HepG2 (cell line): Measurements from ENCODE around the gene PLS1. TPM values are rescaled to one million over a fixed set of nuclear protein-coding genes. Genes with fewer than 3 reads are reported as not detected.

Experiments
- ATAC-seq: fragments of 200-7000 bp; cut with Tn5 transposase; 3 replicates; pipeline ENCODE4 v1.9.1; 2020; ENCODE audit warnings: mild to moderate bottlenecking, moderate library complexity
- BruUV-seq: library from RNA; stranded (reverse); fragments of 400-500 nt; replicated peaks from 2 replicates; lab custom pipeline; 2021; lab: Mats Ljungman, UMichigan
- CTCF ChIA-PET: fragments of 300-600 bp; formaldehyde crosslinking; extraction: SDS; loops from one replicate; lab custom pipeline; 2021; ENCODE audit warnings: low total read pairs, inconsistent platforms, low intra/inter-chr PET ratio; lab: Yijun Ruan, JAX
- POLR2A ChIA-PET: fragments of 350-600 bp; sonication (Branson Sonifier 250); formaldehyde crosslinking; loops from one replicate; lab custom pipeline; 2020; ENCODE audit warnings: antibody characterized with exemption, inconsistent platforms; lab: Yijun Ruan, JAX
- DNase-seq: peaks from one replicate; pipeline ENCODE4 v3.0.0-alpha.2; 2015; ENCODE audit warnings: low spot score
- FAIRE-seq: peaks from 3 replicates; lab custom pipeline; 2011; peaks lifted over from hg19 to GRCh38; lab: Jason Lieb, UNC
- H2AFZ ChIP-seq: one replicate; pipeline ENCODE4 v1.6.1; 2011; ENCODE audit warnings: low read length, inconsistent platforms
- H3K27ac ChIP-seq: fragments of 300-600 bp; 3 replicates; pipeline ENCODE4 v1.8.0; 2011; ENCODE audit warnings: mixed run types, mild to moderate bottlenecking, mixed read lengths, low read length, inconsistent platforms; ENCODE audit not compliant: insufficient read depth; ENCODE audit errors: extremely low read length
- H3K27me3 ChIP-seq, 2 experiments: fragments of 200-600 bp in 1 of 2; 2 replicates in 1 of 2; 3 replicates in 1 of 2; pipeline versions ENCODE4 v1.6.0 to v1.8.0; 2011; ENCODE audit warnings: low read length in 2 of 2, mild to moderate bottlenecking in 2 of 2, moderate library complexity in 2 of 2, inconsistent platforms in 1 of 2; ENCODE audit not compliant: insufficient read depth in 2 of 2, control insufficient read depth in 1 of 2
- H3K36me3 ChIP-seq, 2 experiments: fragments of 200-600 bp in 1 of 2; replicated peaks in 1 of 2; 2 replicates in 1 of 2; 3 replicates in 1 of 2; pipeline versions ENCODE4 v1.5.1 to v1.8.0; 2011; ENCODE audit warnings: low read length in 2 of 2, inconsistent platforms in 1 of 2; ENCODE audit not compliant: insufficient read depth in 2 of 2, control insufficient read depth in 1 of 2
- H3K4me1 ChIP-seq: 2 replicates; pipeline ENCODE4 v1.5.1; 2012; ENCODE audit warnings: low read length, inconsistent platforms; ENCODE audit not compliant: insufficient read depth
- H3K4me2 ChIP-seq: 2 replicates; pipeline ENCODE4 v1.6.0; 2011; ENCODE audit warnings: low read depth, low read length, inconsistent platforms
- H3K4me3 ChIP-seq, 3 experiments: fragments of 200-600 bp in 1 of 3; sonication (generic), shearing (Covaris generic) in 1 of 3; replicated peaks in 1 of 3; 2 replicates each; pipeline ENCODE4 v1.5.1; 2011 to 2016; ENCODE audit warnings: low read length in 3 of 3, inconsistent platforms in 2 of 3, low read depth in 2 of 3, mild to moderate bottlenecking in 2 of 3, control low read depth in 1 of 3, mixed read lengths in 1 of 3; ENCODE audit not compliant: insufficient read depth in 1 of 3
- H3K79me2 ChIP-seq: one replicate; pipeline ENCODE4 v1.6.1; 2011; ENCODE audit warnings: low read length, inconsistent platforms; ENCODE audit not compliant: insufficient read depth
- H3K9ac ChIP-seq: 2 replicates; pipeline ENCODE4 v1.6.0; 2011; ENCODE audit warnings: mild to moderate bottlenecking, low read depth, low read length, inconsistent platforms; ENCODE audit not compliant: insufficient read depth
- H3K9me3 ChIP-seq: 2 replicates; pipeline ENCODE4 v1.5.1; 2012; ENCODE audit warnings: mild to moderate bottlenecking, low read length
- H4K20me1 ChIP-seq: 2 replicates; pipeline ENCODE4 v1.6.0; 2011; ENCODE audit warnings: inconsistent platforms, mild to moderate bottlenecking, low read length, moderate library complexity; ENCODE audit not compliant: insufficient read depth
- AGO2 ChIP-seq: fragments of 200-400 bp; formaldehyde crosslinking; optimal IDR thresholded peaks from 2 replicates; pipeline ENCODE3; 2017; ENCODE audit warnings: mild to moderate bottlenecking, low read depth, low read length, moderate library complexity
- CC2D1A ChIP-seq: sonication (generic); formaldehyde crosslinking; IDR thresholded peaks from 2 replicates; pipeline ENCODE4 v1.8.1; 2023; ENCODE audit warnings: mild to moderate bottlenecking, missing genetic modification reagents
- FOXJ3 ChIP-seq: sonication (generic); formaldehyde crosslinking; IDR thresholded peaks from 2 replicates; pipeline ENCODE4 v1.4.0; 2020; ENCODE audit warnings: missing genetic modification reagents, mild to moderate bottlenecking, borderline replicate concordance
- FOXO4 ChIP-seq: sonication (generic); formaldehyde crosslinking; conservative IDR thresholded peaks from 2 replicates; pipeline ENCODE4 v1.8.1; 2023; ENCODE audit warnings: missing genetic modification reagents
- MLLT10 ChIP-seq: sonication (generic); formaldehyde crosslinking; IDR thresholded peaks from 2 replicates; pipeline ENCODE4 v1.4.0; 2020; ENCODE audit warnings: missing genetic modification reagents
- POLR2A ChIP-seq, 2 experiments: IDR thresholded peaks; 2 replicates each; pipeline ENCODE4 v1.6.1; 2011; ENCODE audit warnings: low read depth in 2 of 2, low read length in 2 of 2, mild to moderate bottlenecking in 1 of 2, moderate library complexity in 1 of 2; ENCODE audit not compliant: insufficient read depth in 1 of 2
- TCF12 ChIP-seq, 2 experiments: fragments of 450-650 bp in 1 of 2; sonication (generic) in 1 of 2; formaldehyde crosslinking in 1 of 2; IDR thresholded peaks; 2 replicates each; pipeline versions ENCODE4 v1.6.1 to v1.8.0; 2017 to 2022; ENCODE audit warnings: antibody characterized with exemption in 1 of 2, mild to moderate bottlenecking in 1 of 2, missing genetic modification reagents in 1 of 2, moderate library complexity in 1 of 2
- ZMYM2 ChIP-seq: sonication (generic); formaldehyde crosslinking; IDR thresholded peaks from 2 replicates; pipeline ENCODE4 v1.8.0; 2022; ENCODE audit warnings: mild to moderate bottlenecking, missing genetic modification reagents
- ZNF260 ChIP-seq: sonication (generic); formaldehyde crosslinking; IDR thresholded peaks from 2 replicates; pipeline ENCODE4 v1.4.0; 2020; ENCODE audit warnings: missing genetic modification reagents, low read depth, mild to moderate bottlenecking, borderline replicate concordance
- ZNF329 ChIP-seq: sonication (generic); formaldehyde crosslinking; IDR thresholded peaks from 2 replicates; pipeline ENCODE4 v1.9.0; 2021; ENCODE audit warnings: low read depth, mild to moderate bottlenecking, missing genetic modification reagents
- ZNF567 ChIP-seq: sonication (generic); formaldehyde crosslinking; IDR thresholded peaks from 2 replicates; pipeline ENCODE4 v1.8.1; 2023; ENCODE audit warnings: mild to moderate bottlenecking, missing genetic modification reagents, borderline replicate concordance
- WGBS: methylation state at CpG from one replicate; pipeline ENCODE4 v1.1.6; 2017; ENCODE audit warnings: low lambda C conversion rate; 5-methylcytosine and 5-hydroxymethylcytosine counted together
- in situ Hi-C: cut with HindIII; loops from 2 replicates; pipeline ENCODE4 v1.10.0; 2017; ENCODE audit warnings: low pct_unique_long_range_greater_than_20kb; ENCODE audit not compliant: extremely low pct_ligation_motif_present
- intact Hi-C: fragments of 100-400 bp; cut with micrococcal nuclease; formaldehyde crosslinking; loops from one replicate; pipeline ENCODE4 v1.10.0; 2022; ENCODE audit not compliant: unreplicated experiment
- polyA plus RNA-seq, 8 experiments: library from polyadenylated mRNA; depleted of rRNA in 3 of 8; stranded (reverse) in 7 of 8; unstranded in 1 of 8; fragments of >200 nt; fragmentation: Illumina TruSeq in 4 of 8; extraction: Trizol in 4 of 8; gene quantifications; 2 replicates each; pipeline versions ENCODE4 v1.2.1 to v1.2.3, GENCODE V29; 2011 to 2016; ENCODE audit warnings: low read depth in 4 of 8, missing spikeins in 1 of 8, mixed read lengths in 1 of 8; ENCODE audit not compliant: insufficient read depth in 1 of 8
- total RNA-seq, 5 experiments: library from RNA; depleted of rRNA; stranded (reverse); fragments of >200 nt; fragmentation: Illumina TruSeq; extraction: Trizol; gene quantifications; 2 replicates each; pipeline ENCODE4 v1.2.3, GENCODE V29; 2016; ENCODE audit warnings: low read depth in 1 of 5

The PLS1 gene
- total and polyA plus RNA-seq, 2 of the 13 experiments (the other 11 are each of a cell fraction or from before 2014, with no cell fraction given): 11.2 to 21.1 TPM

GRCh38 chr3:142656575-142656974, 60.4 kb downstream of the PLS1 start:
- in situ Hi-C loops (no loop called here), intact Hi-C loops (no loop called here)
- Histone ChIP-seq H3K9me3 (no peaks in the 10 kb centered on the region), H3K79me2 (no peaks in the 10 kb centered on the region), H3K9ac (no peak overlapping the region), H2AFZ (no peak overlapping the region), H3K36me3 (peaks cover 0 to 1% of the 10 kb centered on the region in 2 experiments; a peak in 1 of 5 replicates), H3K27me3 (no peaks in the 10 kb centered on the region), H3K4me3 (no peak overlapping the region), H3K27ac (no peak overlapping the region), H4K20me1 (no peaks in the 10 kb centered on the region), H3K4me1 (no peaks in the 10 kb centered on the region), H3K4me2 (no peak overlapping the region)
- TF ChIP-seq POLR2A (IDR thresholded peaks at IDR 0.05; ENCODE audit: insufficient read depth in 1 of 2, low read depth in 2 of 2, low read length in 2 of 2): no peak
- TF ChIP-seq ZNF260 (CRISPR knock-in tag): no peak
- TF ChIP-seq CC2D1A (CRISPR knock-in tag): no peak
- no peak for TF ChIP-seq FOXJ3 (CRISPR knock-in tag)
- no peak for TF ChIP-seq MLLT10 (CRISPR knock-in tag)
- TF ChIP-seq FOXO4 (CRISPR knock-in tag): no peak
- TF ChIP-seq ZNF329: no peak
- no peak for TF ChIP-seq ZMYM2 (CRISPR knock-in tag)
- ChIA-PET CTCF (no interaction called here), POLR2A (no interaction called here)
- DNase-seq (no peak), ATAC-seq (no peak), FAIRE-seq (no peak)
- no TSS peak for BruUV-seq

GRCh38 chr3:142657033-142657432, 60.8 kb downstream of the PLS1 start:
- Histone ChIP-seq H4K20me1 (no peaks in the 10 kb centered on the region), H3K4me1 (no peaks in the 10 kb centered on the region), H3K4me3 (no peak overlapping the region), H3K36me3 (peaks cover 0 to 1% of the 10 kb centered on the region in 2 experiments; a peak in 1 of 5 replicates), H3K27me3 (no peaks in the 10 kb centered on the region), H3K27ac (no peak overlapping the region), H3K9me3 (no peaks in the 10 kb centered on the region), H2AFZ (no peak overlapping the region), H3K4me2 (no peak overlapping the region), H3K79me2 (no peaks in the 10 kb centered on the region), H3K9ac (no peak overlapping the region)
- in situ Hi-C loops: no loop called here
- no TSS peak for BruUV-seq
- ATAC-seq (no peak), DNase-seq (no peak), FAIRE-seq (no peak)
- ChIA-PET CTCF (no interaction called here), POLR2A (no interaction called here)
- TF ChIP-seq TCF12 (IDR thresholded peaks at IDR 0.05) (no peak), TCF12 (CRISPR knock-in tag; IDR thresholded peaks at IDR 0.05) (no peak), ZNF567 (CRISPR knock-in tag) (no peak), AGO2 (no peak)
- intact Hi-C loops: no loop called here
- 94% methylated on average over 4 of the region's 4 CpGs for WGBS
